ENCODE measurements around the gene SYNCRIP.
"Not testable (repeated sequence)": the region's sequence is repeated elsewhere in the genome, so short reads cannot be mapped to it uniquely, and the experiment has no call there.

The SYNCRIP gene

GRCh38 chr6:85642774-85643536 is at the start of gene SYNCRIP:
TSS of gene SYNCRIP (minus strand) at chr6:85642886. CDS start at chr6:85641439, 1,447 bp downstream.
- peak; percentile 91 for DNase-seq

GRCh38 chr6:85691478-85691877 is 48.8 kb upstream of the SYNCRIP start:
- DNase-seq: no peak

GRCh38 chr6:85690071-85690470 is 47.4 kb upstream of the SYNCRIP start:
- no peak for DNase-seq

GRCh38 chr6:85685713-85686112 is 43.0 kb upstream of the SYNCRIP start:
- no peak for DNase-seq

- no peak for DNase-seq
These were observed 42.1 kb upstream of the SYNCRIP start for GRCh38 chr6:85684809-85685171.

- no peak for DNase-seq
These were observed 41.6 kb upstream of the SYNCRIP start for GRCh38 chr6:85684133-85684808.

GRCh38 chr6:85681899-85682298 is 39.2 kb upstream of the SYNCRIP start:
- not testable (repeated sequence) for DNase-seq

- DNase-seq: no peak
These were observed 37.7 kb upstream of the SYNCRIP start for GRCh38 chr6:85680388-85680787.

- no peak for DNase-seq
These were observed 36.9 kb upstream of the SYNCRIP start for GRCh38 chr6:85679445-85680123.

GRCh38 chr6:85678602-85679444 is 36.1 kb upstream of the SYNCRIP start:
- peak; percentile 95 for DNase-seq

- DNase-seq: no peak
These were observed 35.4 kb upstream of the SYNCRIP start for GRCh38 chr6:85678026-85678601.

GRCh38 chr6:85677234-85677956 is 34.7 kb upstream of the SYNCRIP start:
- DNase-seq: no peak

GRCh38 chr6:85676086-85676729 is 33.5 kb upstream of the SYNCRIP start:
- DNase-seq: no peak

- DNase-seq: no peak
These were observed 32.5 kb upstream of the SYNCRIP start for GRCh38 chr6:85675030-85675819.

- DNase-seq: no peak
These were observed 31.9 kb upstream of the SYNCRIP start for GRCh38 chr6:85674604-85675003.

- no peak for DNase-seq
These were observed 30.8 kb upstream of the SYNCRIP start for GRCh38 chr6:85673198-85674139.

GRCh38 chr6:85672623-85673022 is 29.9 kb upstream of the SYNCRIP start:
- DNase-seq: no peak

- no peak for DNase-seq
These were observed 29.4 kb upstream of the SYNCRIP start for GRCh38 chr6:85672050-85672449.

GRCh38 chr6:85670573-85670972 is 27.9 kb upstream of the SYNCRIP start:
- DNase-seq: no peak

All from SHP77 treated with DMSO at 0.1 percent for 48 hours (cell line).